ENCODE measurements around the gene TEKT1. TPM values are rescaled to one million over a fixed set of nuclear protein-coding genes. Genes with fewer than 3 reads are reported as not detected.

TEKT1 gene
- total RNA-seq, 1 donor from 2014 or later: not detected

- Mint-ChIP-seq H3K4me1 (ENCODE audit: low read depth, unreplicated experiment) (no peaks in the 10 kb centered on the region), H3K27me3 (ENCODE audit: unreplicated experiment) (peaks cover 2% of the 10 kb centered on the region), H3K4me3 (ENCODE audit: unreplicated experiment) (no peak overlapping the region), H3K9me3 (ENCODE audit: unreplicated experiment) (peaks cover 2% of the 10 kb centered on the region), H3K36me3 (ENCODE audit: unreplicated experiment) (peaks cover 4% of the 10 kb centered on the region), H3K27ac (ENCODE audit: unreplicated experiment) (no peak overlapping the region)
- DNase-seq: no peak
- no peak for TF ChIP-seq CTCF (IDR thresholded peaks at IDR 0.05; ENCODE audit: partially characterized antibody, unreplicated experiment)
These were observed 19.2 kb downstream of the TEKT1 start for GRCh38 chr17:6812295-6812694.

DNA sequence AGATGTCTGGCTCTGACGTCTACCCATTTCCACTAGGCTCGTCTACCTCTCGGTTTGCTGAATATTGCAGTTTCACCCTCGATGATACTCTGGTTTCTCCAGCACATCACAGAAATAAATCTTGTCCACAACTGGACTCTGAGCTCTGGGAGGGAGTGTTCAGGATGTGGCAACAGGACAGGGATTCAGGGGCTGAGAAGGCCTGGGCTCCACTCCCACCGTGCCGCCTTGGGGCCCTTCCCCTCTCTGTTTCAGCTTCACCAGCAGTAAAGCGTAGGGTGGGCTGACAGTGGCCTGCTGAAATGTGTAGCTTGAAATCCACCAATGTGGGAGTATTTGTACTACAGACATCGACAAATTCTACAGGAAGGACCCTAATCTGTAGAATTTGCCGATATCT, 20.0 kb downstream of the TEKT1 start:
- no peak for DNase-seq
- H3K4me1 Mint-ChIP-seq (ENCODE audit: low read depth, unreplicated experiment): no peaks in the 10 kb centered on the region

GRCh38 chr17:6800422-6801027, 31.0 kb downstream of the TEKT1 start:
- Mint-ChIP-seq H3K4me1 (ENCODE audit: low read depth, unreplicated experiment) (no peaks in the 10 kb centered on the region), H3K36me3 (ENCODE audit: unreplicated experiment) (no peaks in the 10 kb centered on the region), H3K9me3 (ENCODE audit: unreplicated experiment) (no peaks in the 10 kb centered on the region), H3K27ac (ENCODE audit: unreplicated experiment) (no peak overlapping the region), H3K27me3 (ENCODE audit: unreplicated experiment) (no peaks in the 10 kb centered on the region), H3K4me3 (ENCODE audit: unreplicated experiment) (no peak overlapping the region)
- no peak for DNase-seq
- no peak for TF ChIP-seq CTCF (IDR thresholded peaks at IDR 0.05; ENCODE audit: partially characterized antibody, unreplicated experiment)

More for the DNA sequence above, 20.0 kb downstream of the TEKT1 start:
- no peak overlapping the region for H3K27ac Mint-ChIP-seq (ENCODE audit: unreplicated experiment)
- H3K36me3 Mint-ChIP-seq (ENCODE audit: unreplicated experiment): peaks cover 4% of the 10 kb centered on the region
- peaks cover 2% of the 10 kb centered on the region for H3K27me3 Mint-ChIP-seq (ENCODE audit: unreplicated experiment)
- H3K4me3 Mint-ChIP-seq (ENCODE audit: unreplicated experiment): no peak overlapping the region
- H3K9me3 Mint-ChIP-seq (ENCODE audit: unreplicated experiment): peaks cover 1% of the 10 kb centered on the region
- no peak for TF ChIP-seq CTCF (IDR thresholded peaks at IDR 0.05; ENCODE audit: partially characterized antibody, unreplicated experiment)

DNA sequence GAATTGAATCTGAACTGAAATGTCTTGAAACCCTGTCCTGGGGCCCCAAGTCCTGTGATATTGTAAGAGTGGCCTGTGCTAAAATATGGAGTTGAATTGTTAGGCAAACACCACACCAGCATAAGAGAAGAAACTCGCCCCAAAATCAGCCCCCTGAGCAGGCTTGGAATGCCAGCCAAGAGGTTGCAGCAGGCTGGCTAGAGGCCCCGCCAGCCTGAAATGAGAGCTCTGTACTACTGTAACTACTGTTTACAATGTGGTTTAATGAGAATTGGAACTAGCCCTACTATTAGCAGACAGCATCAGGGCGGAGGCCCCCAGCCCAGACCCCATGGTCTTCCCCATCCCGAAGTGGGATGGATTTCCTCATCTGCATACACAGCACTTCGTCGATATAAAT, 31.8 kb downstream of the TEKT1 start:
- Mint-ChIP-seq H3K4me1 (ENCODE audit: low read depth, unreplicated experiment) (no peaks in the 10 kb centered on the region), H3K36me3 (ENCODE audit: unreplicated experiment) (no peaks in the 10 kb centered on the region), H3K27ac (ENCODE audit: unreplicated experiment) (no peak overlapping the region), H3K9me3 (ENCODE audit: unreplicated experiment) (no peaks in the 10 kb centered on the region), H3K27me3 (ENCODE audit: unreplicated experiment) (no peaks in the 10 kb centered on the region), H3K4me3 (ENCODE audit: unreplicated experiment) (no peak overlapping the region)
- TF ChIP-seq CTCF (IDR thresholded peaks at IDR 0.05; ENCODE audit: partially characterized antibody, unreplicated experiment): no peak
- DNase-seq: no peak

DNA sequence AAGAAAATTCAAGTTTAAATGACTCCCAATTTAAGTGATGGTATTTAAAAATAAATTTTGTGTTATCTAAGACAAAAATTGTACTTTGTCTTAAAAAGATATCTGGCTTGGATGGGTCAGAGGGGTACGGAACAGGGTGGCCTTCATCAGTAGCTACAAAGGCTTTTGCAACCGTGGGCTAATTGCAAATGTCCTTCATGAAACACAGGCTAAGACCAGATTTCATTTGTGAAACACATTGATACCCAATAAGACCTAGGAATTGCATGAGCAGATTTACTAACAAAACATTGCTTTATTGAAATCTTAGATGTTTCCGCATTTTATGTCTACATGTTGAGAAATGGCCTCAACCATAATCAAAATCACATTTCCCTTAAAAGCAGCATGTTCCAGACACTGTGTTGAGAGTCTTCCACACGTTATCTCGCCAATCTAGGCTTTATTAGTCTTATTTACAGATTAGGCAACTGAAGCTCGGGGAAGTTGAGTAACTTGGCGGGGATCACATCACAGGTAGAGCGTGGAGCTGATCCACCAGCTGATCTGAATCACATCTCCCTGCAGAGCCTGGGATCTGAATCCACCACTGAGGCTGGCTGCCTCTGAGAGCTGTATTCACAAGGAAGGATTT, 33.7 kb downstream of the TEKT1 start:
- no peak overlapping the region for H3K4me3 Mint-ChIP-seq (ENCODE audit: unreplicated experiment)
- no peaks in the 10 kb centered on the region for H3K36me3 Mint-ChIP-seq (ENCODE audit: unreplicated experiment)
- no peaks in the 10 kb centered on the region for H3K9me3 Mint-ChIP-seq (ENCODE audit: unreplicated experiment)
- no peak for DNase-seq
- TF ChIP-seq CTCF (IDR thresholded peaks at IDR 0.05; ENCODE audit: partially characterized antibody, unreplicated experiment): no peak
- no peaks in the 10 kb centered on the region for H3K4me1 Mint-ChIP-seq (ENCODE audit: low read depth, unreplicated experiment)
- H3K27me3 Mint-ChIP-seq (ENCODE audit: unreplicated experiment): no peaks in the 10 kb centered on the region
- no peak overlapping the region for H3K27ac Mint-ChIP-seq (ENCODE audit: unreplicated experiment)
